ENCODE data around the gene PACRG.

The PACRG gene

GRCh38 chr6:163162874-163163213, 435.1 kb downstream of the PACRG start:
- TF ChIP-seq TCF4 (CRISPR knock-in tag; IDR thresholded peaks at IDR 0.05; ENCODE audit: borderline replicate concordance): no peak
- TF ChIP-seq PATZ1 (CRISPR knock-in tag; IDR thresholded peaks at IDR 0.05; ENCODE audit: borderline replicate concordance): no peak
- TF ChIP-seq CSDC2 (CRISPR knock-in tag; IDR thresholded peaks at IDR 0.05): no peak
- no peak for TF ChIP-seq BACH2 (CRISPR knock-in tag; IDR thresholded peaks at IDR 0.05; ENCODE audit: borderline replicate concordance)
- TF ChIP-seq ISL1 (CRISPR knock-in tag; IDR thresholded peaks at IDR 0.05): no peak
- TF ChIP-seq SNAI2 (CRISPR knock-in tag; IDR thresholded peaks at IDR 0.05): no peak
- TF ChIP-seq TSHZ2 (CRISPR knock-in tag; IDR thresholded peaks at IDR 0.05): no peak
- no peak for TF ChIP-seq GLIS3 (CRISPR knock-in tag; IDR thresholded peaks at IDR 0.05)
- TF ChIP-seq ZC3H10 (CRISPR knock-in tag; IDR thresholded peaks at IDR 0.05): no peak
- TF ChIP-seq ARNTL (CRISPR knock-in tag; IDR thresholded peaks at IDR 0.05; ENCODE audit: borderline replicate concordance, low read depth): no peak
- ATAC-seq: no peak

GRCh38 chr6:163164175-163164900, 436.6 kb downstream of the PACRG start:
- TF ChIP-seq CSDC2 (CRISPR knock-in tag; IDR thresholded peaks at IDR 0.05): no peak
- TF ChIP-seq PPARA (CRISPR knock-in tag; IDR thresholded peaks at IDR 0.05; ENCODE audit: borderline replicate concordance): no peak
- TF ChIP-seq, protein P1, sequence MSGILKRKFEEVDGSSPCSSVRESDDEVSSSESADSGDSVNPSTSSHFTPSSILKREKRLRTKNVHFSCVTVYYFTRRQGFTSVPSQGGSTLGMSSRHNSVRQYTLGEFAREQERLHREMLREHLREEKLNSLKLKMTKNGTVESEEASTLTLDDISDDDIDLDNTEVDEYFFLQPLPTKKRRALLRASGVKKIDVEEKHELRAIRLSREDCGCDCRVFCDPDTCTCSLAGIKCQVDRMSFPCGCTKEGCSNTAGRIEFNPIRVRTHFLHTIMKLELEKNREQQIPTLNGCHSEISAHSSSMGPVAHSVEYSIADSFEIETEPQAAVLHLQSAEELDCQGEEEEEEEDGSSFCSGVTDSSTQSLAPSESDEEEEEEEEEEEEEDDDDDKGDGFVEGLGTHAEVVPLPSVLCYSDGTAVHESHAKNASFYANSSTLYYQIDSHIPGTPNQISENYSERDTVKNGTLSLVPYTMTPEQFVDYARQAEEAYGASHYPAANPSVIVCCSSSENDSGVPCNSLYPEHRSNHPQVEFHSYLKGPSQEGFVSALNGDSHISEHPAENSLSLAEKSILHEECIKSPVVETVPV (CRISPR knock-in tag; IDR thresholded peaks at IDR 0.05): no peak
- no peak for TF ChIP-seq ZC3H10 (CRISPR knock-in tag; IDR thresholded peaks at IDR 0.05)
- no peak for TF ChIP-seq TOX (CRISPR knock-in tag; IDR thresholded peaks at IDR 0.05; ENCODE audit: borderline replicate concordance)
- TF ChIP-seq ZNF8 (CRISPR knock-in tag; IDR thresholded peaks at IDR 0.05): no peak
- TF ChIP-seq TCF4 (CRISPR knock-in tag; IDR thresholded peaks at IDR 0.05; ENCODE audit: borderline replicate concordance): no peak
- no peak for TF ChIP-seq RARB (CRISPR knock-in tag; IDR thresholded peaks at IDR 0.05)
- no peak for TF ChIP-seq SNAI2 (CRISPR knock-in tag; IDR thresholded peaks at IDR 0.05)
- no peak for TF ChIP-seq GLIS3 (CRISPR knock-in tag; IDR thresholded peaks at IDR 0.05)
- TF ChIP-seq ZNF70 (CRISPR knock-in tag; IDR thresholded peaks at IDR 0.05): no peak
- TF ChIP-seq BACH2 (CRISPR knock-in tag; IDR thresholded peaks at IDR 0.05; ENCODE audit: borderline replicate concordance): no peak
- TF ChIP-seq ZNF565 (CRISPR knock-in tag; conservative IDR thresholded peaks at IDR 0.05; ENCODE audit: low read depth): no peak
- no peak for TF ChIP-seq TSHZ2 (CRISPR knock-in tag; IDR thresholded peaks at IDR 0.05)
- no peak for TF ChIP-seq ISL1 (CRISPR knock-in tag; IDR thresholded peaks at IDR 0.05)
- TF ChIP-seq ARNTL (CRISPR knock-in tag; IDR thresholded peaks at IDR 0.05; ENCODE audit: borderline replicate concordance, low read depth): no peak
- TF ChIP-seq OSR1 (CRISPR knock-in tag; IDR thresholded peaks at IDR 0.05): no peak
- TF ChIP-seq ZFP3 (CRISPR knock-in tag; IDR thresholded peaks at IDR 0.05): no peak
- ATAC-seq: no peak

- no peak for ATAC-seq
- TF ChIP-seq OSR1 (CRISPR knock-in tag; IDR thresholded peaks at IDR 0.05) (no peak), ZNF565 (CRISPR knock-in tag; conservative IDR thresholded peaks at IDR 0.05; ENCODE audit: low read depth) (no peak), ZNF8 (CRISPR knock-in tag; IDR thresholded peaks at IDR 0.05) (no peak), ISL1 (CRISPR knock-in tag; IDR thresholded peaks at IDR 0.05) (no peak), POU6F1 (CRISPR knock-in tag; IDR thresholded peaks at IDR 0.05; ENCODE audit: borderline replicate concordance, low read depth) (no peak), ZNF70 (CRISPR knock-in tag; IDR thresholded peaks at IDR 0.05) (no peak), CSDC2 (CRISPR knock-in tag; IDR thresholded peaks at IDR 0.05) (no peak), RARB (CRISPR knock-in tag; IDR thresholded peaks at IDR 0.05) (no peak), TSHZ2 (CRISPR knock-in tag; IDR thresholded peaks at IDR 0.05) (no peak), ZFP3 (CRISPR knock-in tag; IDR thresholded peaks at IDR 0.05) (no peak)
These were observed 437.6 kb downstream of the PACRG start for GRCh38 chr6:163165155-163165910.
